ENCODE results near the gene ANKRD53.
A peak's percentile ranks its signal among the peaks of the same experiment; 100 is the strongest.

The ANKRD53 gene

GRCh38 chr2:70978341-70979179, at the start of gene ANKRD53:
Gene ANKRD53 (plus strand): TSS chr2:70978630. CDS start chr2:70978646, 16 bp downstream.
- H3K4me3 ChIP-seq (ENCODE audit: low read depth, low read length) = peak within 1 kb of the TSS; percentile 65
- TF ChIP-seq CTCF (IDR thresholded peaks at IDR 0.05; ENCODE audit: low read depth, low read length) = no peak

- no peak for TF ChIP-seq CTCF (IDR thresholded peaks at IDR 0.05; ENCODE audit: low read depth, low read length)
- no peak overlapping the region for H3K4me3 ChIP-seq (ENCODE audit: low read depth, low read length)
These were observed 47.8 kb upstream of the ANKRD53 start for GRCh38 chr2:70930371-70931329.

- TF ChIP-seq CTCF (IDR thresholded peaks at IDR 0.05; ENCODE audit: low read depth, low read length) = no peak
- no peak overlapping the region for H3K4me3 ChIP-seq (ENCODE audit: low read depth, low read length)
These were observed 46.9 kb upstream of the ANKRD53 start for GRCh38 chr2:70931376-70932000.

DNA sequence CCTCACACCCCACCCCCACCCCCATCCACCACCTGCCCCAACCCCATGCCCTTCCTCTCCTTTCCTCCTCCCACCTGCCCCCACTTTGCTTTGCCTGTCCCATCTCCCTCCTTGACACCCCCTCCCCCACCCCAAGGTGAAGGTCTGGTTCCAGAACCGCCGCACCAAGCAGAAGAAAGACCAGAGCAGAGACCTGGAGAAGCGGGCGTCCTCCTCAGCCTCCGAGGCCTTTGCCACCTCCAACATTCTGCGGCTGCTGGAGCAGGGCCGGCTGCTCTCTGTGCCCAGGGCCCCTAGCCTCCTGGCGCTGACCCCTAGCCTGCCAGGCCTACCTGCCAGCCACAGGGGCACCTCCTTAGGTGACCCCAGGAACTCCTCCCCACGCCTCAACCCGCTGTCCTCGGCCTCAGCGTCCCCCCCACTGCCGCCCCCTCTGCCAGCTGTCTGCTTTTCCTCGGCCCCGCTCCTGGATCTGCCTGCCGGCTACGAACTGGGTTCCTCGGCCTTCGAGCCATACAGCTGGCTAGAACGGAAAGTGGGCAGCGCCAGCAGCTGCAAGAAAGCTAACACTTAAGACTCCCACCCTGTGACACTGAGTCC, 45.7 kb upstream of the ANKRD53 start:
- H3K4me3 ChIP-seq (ENCODE audit: low read depth, low read length) = no peak overlapping the region
- TF ChIP-seq CTCF (IDR thresholded peaks at IDR 0.05; ENCODE audit: low read depth, low read length) = no peak

- no peak for TF ChIP-seq CTCF (IDR thresholded peaks at IDR 0.05; ENCODE audit: low read depth, low read length)
- no peak overlapping the region for H3K4me3 ChIP-seq (ENCODE audit: low read depth, low read length)
These were observed 43.4 kb upstream of the ANKRD53 start for GRCh38 chr2:70934981-70935380.

DNA sequence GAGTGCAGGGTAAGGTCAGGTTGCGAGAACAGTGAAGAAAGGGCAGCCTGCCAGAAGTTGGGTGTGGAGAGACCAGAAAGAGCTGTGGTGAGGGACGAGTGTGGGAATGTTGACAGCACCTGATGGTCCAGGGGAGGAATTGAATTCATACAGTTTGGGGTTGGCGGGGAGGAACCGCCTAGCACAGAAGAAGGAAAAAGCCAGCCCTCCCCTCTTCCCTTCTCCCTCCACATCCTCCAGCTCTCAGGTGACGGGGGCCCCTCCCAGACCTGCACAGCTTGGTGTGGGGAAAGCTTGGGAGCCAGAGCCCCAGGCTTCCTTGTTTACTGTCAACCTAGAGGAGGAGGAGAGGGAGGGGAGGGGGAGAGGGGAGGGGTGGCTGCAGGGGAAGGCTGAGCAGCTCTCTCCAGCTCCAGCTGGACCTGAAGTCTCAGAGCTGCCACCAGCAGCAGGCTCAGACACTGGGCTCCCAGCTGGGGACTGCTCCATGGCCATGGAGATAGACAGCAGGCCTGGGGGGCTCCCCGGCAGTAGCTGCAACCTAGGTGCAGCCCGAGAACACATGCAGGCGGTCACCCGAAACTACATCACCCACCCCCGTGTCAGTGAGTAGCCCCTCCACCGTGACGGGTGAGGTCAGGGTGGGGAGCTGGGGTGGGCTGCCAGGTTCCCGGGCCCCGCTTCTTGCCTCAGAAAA, 42.8 kb upstream of the ANKRD53 start, which contains the start of gene ATP6V1B1:
ATP6V1B1 (plus strand) TSS at position 433 of the 697 bp plus-strand sequence; CDS start at position 488, 55 bp downstream.
- no peak within 1 kb of the TSS for H3K4me3 ChIP-seq (ENCODE audit: low read depth, low read length)
- no peak for TF ChIP-seq CTCF (IDR thresholded peaks at IDR 0.05; ENCODE audit: low read depth, low read length)

Data from WI38 (cell line).